ENCODE data around the gene SELENOT.
"Not testable (repeated sequence)": the region's sequence is repeated elsewhere in the genome, so short reads cannot be mapped to it uniquely, and the experiment has no call there.

The SELENOT gene, protein sequence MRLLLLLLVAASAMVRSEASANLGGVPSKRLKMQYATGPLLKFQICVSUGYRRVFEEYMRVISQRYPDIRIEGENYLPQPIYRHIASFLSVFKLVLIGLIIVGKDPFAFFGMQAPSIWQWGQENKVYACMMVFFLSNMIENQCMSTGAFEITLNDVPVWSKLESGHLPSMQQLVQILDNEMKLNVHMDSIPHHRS

DNA sequence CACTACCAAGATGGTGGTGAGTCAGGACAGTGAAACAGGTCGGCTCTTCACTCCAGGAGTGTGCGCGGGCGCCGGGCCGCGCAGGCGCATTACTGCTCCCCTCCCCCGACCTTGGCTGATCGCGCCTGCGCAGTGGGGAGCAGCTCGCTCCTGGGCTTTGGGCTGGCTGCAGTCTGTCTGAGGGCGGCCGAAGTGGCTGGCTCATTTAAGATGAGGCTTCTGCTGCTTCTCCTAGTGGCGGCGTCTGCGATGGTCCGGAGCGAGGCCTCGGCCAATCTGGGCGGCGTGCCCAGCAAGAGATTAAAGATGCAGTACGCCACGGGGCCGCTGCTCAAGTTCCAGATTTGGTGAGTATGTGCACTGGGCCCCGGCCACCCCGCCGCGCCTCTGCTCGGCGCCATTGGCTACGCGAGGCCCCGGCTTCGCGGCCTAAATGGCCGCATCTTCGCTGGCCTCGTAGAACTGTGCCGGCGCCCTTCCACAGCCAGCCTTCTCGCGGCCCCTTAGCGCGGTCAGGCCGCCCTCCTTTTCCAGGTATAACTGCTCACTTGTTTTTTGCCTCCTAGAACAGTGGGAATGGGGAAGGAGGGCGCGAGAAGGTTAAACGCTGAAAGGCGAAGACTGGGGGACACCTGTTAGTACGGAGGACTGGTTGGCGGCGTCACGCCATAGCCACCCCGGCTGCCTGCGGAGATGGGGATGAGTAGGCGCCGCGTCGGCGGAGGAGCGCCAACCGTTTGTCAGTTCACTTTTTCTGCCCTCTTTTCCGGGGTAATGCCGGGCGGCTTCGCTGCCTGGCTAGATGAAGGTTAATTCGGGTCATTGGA lies at the start of gene SELENOT:
SELENOT (plus strand) TSS at position 169 of the 827 bp plus-strand sequence; CDS start at position 211, 42 bp downstream.
- peak; percentile 92 to 93 for DNase-seq

GRCh38 chr3:150555859-150556436 lies 47.2 kb upstream of the SELENOT start:
- no peak for DNase-seq

GRCh38 chr3:150556792-150557191 lies 46.3 kb upstream of the SELENOT start:
- DNase-seq: no peak

DNA sequence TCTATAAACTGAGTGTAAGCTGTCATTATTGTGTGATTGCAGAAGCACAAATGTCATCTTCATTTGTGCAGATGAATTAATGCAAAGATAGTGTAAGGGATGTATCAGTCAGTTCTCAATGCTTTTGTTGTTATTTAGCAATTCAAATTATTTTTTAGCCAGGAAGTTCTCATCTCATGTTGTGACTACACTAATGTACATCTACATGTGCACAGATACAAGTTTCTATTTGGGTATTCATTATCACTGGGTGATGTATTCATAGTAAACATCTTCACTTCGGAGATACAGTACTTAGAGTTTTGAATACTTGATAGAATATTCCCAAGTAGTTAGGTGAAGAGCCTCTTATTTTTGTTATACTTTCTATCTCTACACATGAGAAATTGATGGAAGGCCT lies 45.4 kb upstream of the SELENOT start:
- no peak for DNase-seq

GRCh38 chr3:150564243-150564642 lies 38.9 kb upstream of the SELENOT start:
- DNase-seq: no peak

GRCh38 chr3:150567328-150567727 lies 35.8 kb upstream of the SELENOT start:
- no peak for DNase-seq

- DNase-seq: no peak
Measured at GRCh38 chr3:150577855-150578254, 25.3 kb upstream of the SELENOT start.

DNA sequence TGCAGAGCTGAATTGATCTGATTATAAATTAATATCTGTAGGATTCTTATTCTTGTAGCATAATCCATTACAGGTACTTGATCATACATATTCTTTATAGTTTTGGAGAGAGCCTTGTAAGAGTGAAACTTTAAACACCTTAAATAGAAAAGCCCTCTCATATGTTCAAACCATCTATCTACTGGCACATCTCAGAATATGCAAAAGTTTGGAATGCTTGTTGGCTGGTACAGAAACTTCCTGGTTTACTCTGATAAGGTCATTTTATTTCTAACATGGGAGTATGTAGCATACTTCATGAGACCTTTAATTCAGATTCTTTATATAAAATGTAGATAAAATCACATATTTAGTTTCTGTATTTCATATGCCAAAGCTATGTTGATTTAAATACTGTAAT lies 21.9 kb upstream of the SELENOT start:
- DNase-seq: no peak

GRCh38 chr3:150582620-150583019 lies 20.5 kb upstream of the SELENOT start:
- no peak for DNase-seq

DNA sequence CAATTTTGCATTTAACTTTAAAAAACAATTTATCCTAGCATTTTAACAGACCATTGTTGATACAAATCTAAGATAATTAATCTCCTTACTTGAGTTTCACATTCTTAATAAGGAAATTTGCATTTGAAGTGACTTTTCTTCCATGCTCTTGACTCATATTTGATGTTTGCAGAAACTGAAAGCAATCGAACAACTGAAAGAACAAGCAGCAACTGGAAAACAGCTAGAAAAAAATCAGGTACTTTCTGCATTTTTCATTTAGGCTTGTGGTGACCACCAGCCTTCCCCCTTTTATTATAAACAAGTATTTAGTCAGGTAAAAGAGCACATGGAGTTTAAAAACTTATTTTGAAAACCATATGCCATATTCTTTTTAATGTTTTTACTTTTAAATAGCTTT lies 20.1 kb upstream of the SELENOT start:
- no peak for DNase-seq

DNA sequence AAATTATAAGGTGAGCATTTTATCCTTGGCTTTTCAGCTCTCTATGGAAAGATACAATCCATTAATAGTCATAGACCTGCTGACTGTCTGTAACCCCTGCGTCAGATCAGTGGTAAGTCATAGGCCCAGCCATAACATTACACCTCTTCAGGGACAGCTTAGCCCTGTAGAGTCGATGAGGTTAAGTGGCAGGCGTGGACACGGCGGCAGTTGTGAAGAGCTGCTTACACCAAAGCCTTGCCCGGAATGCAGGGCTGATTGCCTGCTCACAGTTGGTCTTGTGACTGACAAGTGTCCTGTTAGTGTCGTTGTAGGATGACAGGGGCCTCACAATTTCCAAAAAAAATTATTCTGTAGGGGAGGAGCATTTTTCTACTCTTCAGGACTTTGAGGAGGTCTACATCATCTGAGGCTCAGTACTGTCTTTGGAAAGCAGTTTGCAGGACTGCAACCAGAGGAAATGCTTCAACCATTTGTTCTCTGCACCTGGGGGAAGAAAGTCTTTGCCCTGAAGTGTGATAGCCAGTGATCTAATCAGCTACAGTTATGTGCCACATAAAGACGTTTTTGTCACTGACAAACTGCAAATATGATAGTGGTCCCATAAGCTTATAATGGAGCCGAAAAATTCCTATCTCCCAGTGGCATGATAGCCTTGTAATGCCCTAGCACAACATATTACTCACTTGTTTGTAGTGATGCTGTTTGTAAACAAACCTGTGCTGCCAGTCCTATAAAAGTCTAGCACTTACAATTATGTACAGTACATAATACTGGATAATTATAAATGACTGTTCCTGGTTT lies 14.9 kb upstream of the SELENOT start:
- DNase-seq: no peak

DNA sequence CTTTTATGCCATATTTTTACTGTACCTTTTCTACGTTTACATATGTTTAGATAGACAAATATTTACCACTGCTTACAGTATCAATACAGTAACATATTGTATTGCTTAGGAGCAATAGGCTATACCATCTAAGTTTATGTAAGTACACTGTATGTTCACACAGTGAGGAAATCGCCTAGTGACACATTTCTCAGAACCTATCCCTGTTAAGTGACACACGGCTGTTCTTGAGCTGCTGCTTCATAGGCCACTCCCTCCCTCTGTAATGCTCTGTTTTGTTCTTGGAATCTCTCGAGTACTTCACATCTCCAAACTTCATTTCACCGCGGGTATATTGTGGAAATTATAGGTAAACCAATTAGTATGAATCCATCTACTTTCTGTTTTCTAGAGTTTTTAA lies 13.4 kb upstream of the SELENOT start:
- DNase-seq: no peak

DNA sequence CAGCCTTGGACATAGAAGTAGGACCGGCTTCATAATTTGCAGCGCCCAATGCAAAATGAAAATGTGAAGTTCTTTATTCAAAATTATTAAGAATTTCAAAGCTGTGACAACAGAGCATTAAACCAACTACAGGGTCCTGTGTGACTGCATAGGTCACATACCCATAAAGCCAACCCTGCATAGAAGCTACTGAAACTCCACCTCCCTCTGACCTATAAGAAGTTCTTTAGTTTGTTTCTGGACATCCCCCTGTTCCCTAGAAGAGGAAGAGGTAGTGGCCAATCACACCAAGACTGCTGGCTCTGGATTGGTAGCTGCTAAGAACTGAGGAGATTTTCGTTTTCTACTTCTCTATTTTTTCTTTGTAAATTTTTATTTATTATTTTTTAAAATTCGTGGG lies 9.0 kb upstream of the SELENOT start:
- no peak for DNase-seq

DNA sequence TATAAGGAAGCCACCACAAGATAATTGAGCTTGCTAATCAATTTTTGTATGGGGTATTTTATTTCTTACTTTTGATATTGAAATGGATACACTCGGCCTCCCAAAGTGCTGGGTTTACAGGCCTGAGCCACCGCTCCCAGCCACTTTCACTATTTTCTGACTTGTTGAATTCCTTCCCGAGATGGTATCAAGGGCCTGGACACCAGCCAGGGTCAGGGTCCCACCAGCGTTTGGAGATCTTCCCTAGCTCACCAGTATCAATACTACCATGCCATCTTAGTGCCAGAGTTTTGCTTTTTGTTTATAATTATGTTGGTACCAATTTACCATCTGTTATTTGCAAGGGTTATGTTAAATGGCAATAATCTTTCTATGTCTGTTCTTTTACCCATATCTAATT lies 5.5 kb upstream of the SELENOT start:
- no peak for DNase-seq

DNA sequence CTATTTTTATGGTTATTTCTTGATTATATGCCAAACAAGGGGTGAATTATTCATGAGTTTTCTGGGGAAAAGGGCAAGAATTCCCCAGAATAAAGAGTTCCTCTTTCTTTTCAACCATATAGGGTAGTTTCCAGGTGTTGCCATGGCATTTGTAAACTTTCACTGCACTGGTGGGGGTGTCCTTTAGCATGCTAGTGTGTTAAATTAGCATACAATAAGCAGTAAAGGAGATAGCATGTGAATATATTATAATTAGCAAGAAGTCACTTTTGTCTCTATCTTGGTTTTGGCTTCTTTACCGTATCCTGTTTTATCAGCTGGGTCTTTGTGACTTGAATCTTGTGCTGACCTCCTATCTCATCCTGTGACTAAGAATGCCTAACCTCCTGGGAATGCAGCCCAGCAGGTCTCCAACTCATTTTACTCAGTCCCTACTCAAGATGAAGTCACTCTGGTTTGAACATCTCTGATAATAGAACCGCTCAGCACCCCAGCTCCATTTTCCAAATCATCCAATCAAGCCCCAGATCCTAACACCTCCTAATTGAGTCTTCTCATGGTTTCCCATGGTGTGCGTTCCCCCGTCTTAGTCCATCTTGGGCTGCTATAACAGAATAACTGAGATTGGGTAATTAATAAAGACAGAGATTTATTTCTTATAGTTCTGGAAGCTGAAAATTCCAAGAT lies 3.4 kb upstream of the SELENOT start:
- no peak for DNase-seq

DNA sequence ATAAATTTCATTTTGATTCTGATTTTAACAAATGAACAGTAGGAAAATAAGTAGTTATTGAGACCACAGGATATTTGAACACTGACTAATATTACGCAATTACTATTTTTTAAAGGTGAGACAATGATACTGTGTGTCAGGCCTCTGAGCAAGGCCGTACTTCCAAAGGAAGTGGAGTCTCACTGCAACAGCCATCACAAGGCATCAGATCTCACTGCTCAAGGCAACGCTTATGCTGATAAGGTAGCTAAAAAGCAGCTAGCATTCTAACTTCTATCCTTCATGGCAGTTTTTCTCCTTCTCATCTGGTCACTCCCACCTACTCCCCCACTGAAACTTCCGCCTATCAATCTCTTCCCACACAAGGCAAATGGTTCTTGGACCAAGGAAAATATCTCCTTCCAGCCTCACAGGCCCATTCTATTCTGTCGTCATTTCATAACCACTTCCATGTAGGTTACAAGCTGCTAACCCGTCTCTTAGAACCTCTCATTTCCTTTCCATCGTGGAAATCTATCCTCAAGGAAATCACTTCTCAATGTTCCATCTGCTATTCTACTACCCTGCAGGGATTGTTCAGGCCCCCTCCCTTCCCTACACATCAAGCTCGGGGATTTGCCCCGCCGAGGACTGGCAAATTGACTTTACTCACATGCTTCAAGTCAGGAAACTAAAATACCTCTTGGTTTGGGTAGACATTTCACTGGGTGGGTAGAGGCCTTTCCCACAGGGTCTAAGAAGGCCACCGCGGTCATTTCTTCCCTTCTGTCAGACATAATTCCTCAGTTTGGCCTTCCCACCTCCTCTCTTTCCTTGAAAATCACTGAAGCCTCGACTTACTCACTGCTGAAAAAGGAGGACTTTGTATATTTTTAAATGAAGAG lies 2.2 kb upstream of the SELENOT start:
- DNase-seq: not testable (repeated sequence)

DNA sequence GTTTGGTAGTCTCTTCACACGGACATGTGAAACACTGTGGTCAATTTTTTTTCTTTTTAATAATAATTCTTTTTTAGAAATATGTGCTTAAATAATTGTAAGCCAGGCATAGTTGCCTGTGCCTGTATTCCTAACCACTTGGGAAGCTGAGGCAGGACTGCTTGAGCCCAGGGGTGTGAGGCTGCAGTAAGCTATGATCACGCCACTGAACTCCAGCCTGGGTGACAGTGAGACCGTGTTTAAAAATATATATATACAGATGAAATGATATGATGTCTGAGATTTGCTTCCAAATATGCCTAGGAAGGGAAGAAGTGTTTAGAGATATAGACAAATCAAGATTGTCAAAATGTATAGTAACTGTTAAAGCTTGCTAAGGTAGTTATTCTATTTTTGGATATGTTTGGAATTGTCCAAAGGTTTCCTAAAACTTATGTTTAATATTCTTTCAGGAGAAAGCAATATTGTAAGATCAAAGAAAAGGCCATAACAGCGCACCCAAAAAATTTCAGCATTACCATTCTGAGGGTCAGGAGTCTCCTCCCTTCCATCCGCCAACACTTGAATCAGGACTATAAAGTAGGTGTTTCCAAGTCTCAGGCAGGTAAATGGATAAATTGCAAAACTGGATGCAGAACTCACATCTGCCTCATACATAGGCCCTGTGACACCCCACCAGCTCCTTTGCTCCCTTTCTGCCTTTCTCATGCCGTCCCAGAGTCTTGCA lies 532 bp upstream of the SELENOT start:
- DNase-seq: no peak

DNA sequence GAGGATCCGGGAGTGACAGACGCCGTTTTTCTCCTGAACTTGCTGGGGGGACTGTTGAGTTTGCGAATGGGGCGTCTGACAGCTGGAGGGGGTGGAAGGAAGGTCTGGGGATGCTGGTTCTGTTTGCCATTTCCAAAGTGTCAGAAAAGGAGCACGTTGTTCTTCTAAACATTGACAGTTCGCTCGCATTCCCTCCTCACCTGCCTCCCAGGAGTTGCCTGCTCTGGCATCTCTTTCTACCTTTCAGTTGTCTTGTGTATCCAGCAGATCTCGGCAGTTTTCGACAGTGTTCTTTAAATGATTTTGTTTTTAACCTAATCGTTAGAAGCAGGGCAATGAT lies 829 bp downstream of the SELENOT start:
- no peak for DNase-seq

DNA sequence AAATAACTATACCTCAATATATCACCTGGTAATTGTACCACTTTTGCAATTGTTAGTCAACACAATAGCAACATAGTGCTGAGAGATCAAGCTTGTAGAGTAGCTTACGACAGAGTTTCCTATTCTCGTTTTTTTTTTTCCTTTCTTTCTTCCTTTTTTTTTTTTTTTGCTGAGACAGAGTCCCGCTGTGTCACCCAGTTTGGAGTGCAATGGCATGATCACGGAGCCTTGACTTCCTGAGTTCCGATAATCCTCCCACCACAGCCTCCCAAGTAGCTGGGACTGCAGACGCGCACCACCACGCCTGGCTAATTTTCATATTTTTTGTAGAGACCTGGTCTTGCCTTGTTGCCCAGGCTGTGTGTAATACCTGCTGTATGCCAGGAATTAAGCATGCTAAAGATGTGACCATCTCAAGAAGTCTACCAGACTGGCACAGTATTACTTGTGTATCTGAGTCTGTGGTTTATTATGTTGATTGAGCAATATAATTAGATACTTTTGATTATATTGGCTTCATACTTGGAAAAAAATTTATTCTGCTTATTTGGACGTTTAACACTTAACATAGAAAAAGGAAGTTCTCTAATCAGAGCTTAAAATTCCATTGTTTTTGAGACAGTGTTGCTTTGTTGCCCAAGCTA lies 3.0 kb downstream of the SELENOT start:
- DNase-seq: no peak

- no peak for DNase-seq
Measured at GRCh38 chr3:150607267-150608065, 4.3 kb downstream of the SELENOT start.
